Ectodermal cell (in vitro differentiated cells): Measurements from ENCODE around the gene MYL6.

Experiments used
- H3K27ac ChIP-seq: 2 replicates; pipeline ENCODE4 v1.7.0; 2013; ENCODE audit warnings: mild to moderate bottlenecking, low read depth, low read length; ENCODE audit not compliant: insufficient read depth, poor library complexity, severe bottlenecking
- H3K27me3 ChIP-seq: 2 replicates; pipeline ENCODE4 v1.7.0; 2013; ENCODE audit warnings: mild to moderate bottlenecking, low read length; ENCODE audit not compliant: insufficient read depth, control insufficient read depth, poor library complexity, severe bottlenecking
- H3K36me3 ChIP-seq: one replicate; pipeline ENCODE4 v1.7.0; 2013; ENCODE audit warnings: low read length; ENCODE audit not compliant: control insufficient read depth, insufficient read depth
- H3K4me1 ChIP-seq: one replicate; pipeline ENCODE4 v1.7.0; 2013; ENCODE audit warnings: low read length; ENCODE audit not compliant: control insufficient read depth, insufficient read depth
- H3K4me3 ChIP-seq: 2 replicates; pipeline ENCODE4 v1.7.0; 2013; ENCODE audit warnings: low read depth, low read length, control low read depth; ENCODE audit not compliant: insufficient read depth
- H3K9me3 ChIP-seq: 2 replicates; pipeline ENCODE4 v1.7.0; 2013; ENCODE audit warnings: mild to moderate bottlenecking, low read length, moderate library complexity; ENCODE audit not compliant: control insufficient read depth
- WGBS, 2 experiments: methylation state at CpG; one replicate each; pipeline ENCODE4 v1.1.7; 2013; ENCODE audit warnings: missing lambda C conversion rate in 2 of 2; 5-methylcytosine and 5-hydroxymethylcytosine counted together

Gene MYL6

GRCh38 chr12:56163533-56164344 is 5.6 kb downstream of the MYL6 start:
- no peaks in the 10 kb centered on the region for H3K27me3 ChIP-seq
- peaks cover 51% of the 10 kb centered on the region for H3K36me3 ChIP-seq
- H3K4me1 ChIP-seq: peaks cover 34% of the 10 kb centered on the region
- H3K27ac ChIP-seq: peak overlapping the region; percentile 23
- 81 to 88% methylated on average over 11 of the region's 11 CpGs for WGBS, 2 experiments
- H3K4me3 ChIP-seq: no peak overlapping the region
- no peaks in the 10 kb centered on the region for H3K9me3 ChIP-seq

GRCh38 chr12:56164345-56164729 is 6.2 kb downstream of the MYL6 start:
- Histone ChIP-seq H3K9me3 (no peaks in the 10 kb centered on the region), H3K4me3 (no peak overlapping the region), H3K4me1 (peaks cover 34% of the 10 kb centered on the region), H3K36me3 (peaks cover 53% of the 10 kb centered on the region), H3K27ac (no peak overlapping the region), H3K27me3 (no peaks in the 10 kb centered on the region)
- 95 to 96% methylated on average over 16 to 17 of the region's 17 CpGs for WGBS, 2 experiments

- no peaks in the 10 kb centered on the region for H3K9me3 ChIP-seq
- H3K27me3 ChIP-seq: no peaks in the 10 kb centered on the region
- H3K4me1 ChIP-seq: peaks cover 27% of the 10 kb centered on the region
- no peak overlapping the region for H3K27ac ChIP-seq
- H3K4me3 ChIP-seq: no peak overlapping the region
- WGBS, 2 experiments: 86 to 92% methylated on average over 4 of the region's 4 CpGs
- H3K36me3 ChIP-seq: peaks cover 56% of the 10 kb centered on the region
These were observed 7.2 kb downstream of the MYL6 start for GRCh38 chr12:56165369-56165768.

DNA sequence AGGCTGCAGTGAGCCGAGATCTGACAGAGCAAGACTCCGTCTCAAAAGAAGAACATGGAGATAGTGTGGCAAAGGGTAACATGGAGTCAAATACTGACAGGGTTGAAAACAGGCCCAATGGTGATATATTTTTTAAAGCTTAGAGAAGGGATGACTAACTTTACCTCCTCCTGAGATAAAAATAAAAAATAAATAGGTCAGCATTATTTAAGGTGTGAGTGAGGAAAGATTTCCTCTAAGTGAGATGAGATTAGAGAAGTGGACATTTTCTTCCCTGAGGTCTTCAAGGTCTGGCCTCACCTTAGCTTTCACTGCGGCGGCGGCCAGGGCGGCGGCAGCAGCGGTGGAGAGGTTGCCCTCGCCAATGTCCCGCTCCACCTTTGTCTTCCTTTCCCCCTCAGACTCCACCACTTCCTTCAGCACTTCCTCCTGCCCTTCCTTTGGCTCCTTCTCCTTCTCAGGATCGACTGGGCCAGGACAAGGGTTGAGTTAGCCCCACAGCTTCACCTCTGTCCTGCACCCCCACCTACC is 11.1 kb downstream of the MYL6 start:
- H3K4me3 ChIP-seq: no peak overlapping the region
- H3K36me3 ChIP-seq: peaks cover 73% of the 10 kb centered on the region

DNA sequence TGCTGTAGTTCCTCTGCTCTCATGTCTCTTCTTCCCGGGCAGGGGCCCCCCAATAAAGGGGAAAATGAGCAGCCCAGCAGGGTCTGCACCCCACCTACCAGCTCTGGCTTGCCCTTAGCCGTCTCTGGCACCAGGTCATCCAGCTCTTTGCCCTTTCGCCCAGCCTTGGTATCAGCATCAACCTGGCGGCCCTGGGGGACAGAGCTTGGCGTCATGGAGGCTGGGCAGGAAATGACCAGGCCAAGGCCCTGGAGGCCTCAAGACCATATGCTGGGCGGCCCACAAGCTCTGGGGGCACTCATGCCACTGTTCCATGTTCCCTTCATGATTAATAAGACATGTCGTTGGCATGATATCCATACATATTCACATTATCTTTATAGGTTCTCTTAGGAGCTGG is 14.7 kb downstream of the MYL6 start:
- no peak overlapping the region for H3K4me3 ChIP-seq
- peaks cover 84% of the 10 kb centered on the region for H3K36me3 ChIP-seq
- no peak overlapping the region for H3K27ac ChIP-seq
- 97% methylated on average over 7 of the region's 7 CpGs for WGBS, 2 experiments
- H3K4me1 ChIP-seq: no peaks in the 10 kb centered on the region
- no peaks in the 10 kb centered on the region for H3K9me3 ChIP-seq
- no peaks in the 10 kb centered on the region for H3K27me3 ChIP-seq

More for the DNA sequence above, 11.1 kb downstream of the MYL6 start:
- 96 to 97% methylated on average over 11 of the region's 11 CpGs for WGBS, 2 experiments
- no peaks in the 10 kb centered on the region for H3K27me3 ChIP-seq
- H3K4me1 ChIP-seq: no peaks in the 10 kb centered on the region
- no peak overlapping the region for H3K27ac ChIP-seq
- H3K9me3 ChIP-seq: no peaks in the 10 kb centered on the region

GRCh38 chr12:56178347-56178746 is 20.2 kb downstream of the MYL6 start:
- H3K4me1 ChIP-seq: no peaks in the 10 kb centered on the region
- H3K9me3 ChIP-seq: no peaks in the 10 kb centered on the region
- H3K27ac ChIP-seq: peak overlapping the region; percentile 18
- H3K4me3 ChIP-seq: no peak overlapping the region
- WGBS, 2 experiments: 91 to 95% methylated on average over 3 of the region's 3 CpGs
- H3K36me3 ChIP-seq: peaks cover 71% of the 10 kb centered on the region
- no peaks in the 10 kb centered on the region for H3K27me3 ChIP-seq

DNA sequence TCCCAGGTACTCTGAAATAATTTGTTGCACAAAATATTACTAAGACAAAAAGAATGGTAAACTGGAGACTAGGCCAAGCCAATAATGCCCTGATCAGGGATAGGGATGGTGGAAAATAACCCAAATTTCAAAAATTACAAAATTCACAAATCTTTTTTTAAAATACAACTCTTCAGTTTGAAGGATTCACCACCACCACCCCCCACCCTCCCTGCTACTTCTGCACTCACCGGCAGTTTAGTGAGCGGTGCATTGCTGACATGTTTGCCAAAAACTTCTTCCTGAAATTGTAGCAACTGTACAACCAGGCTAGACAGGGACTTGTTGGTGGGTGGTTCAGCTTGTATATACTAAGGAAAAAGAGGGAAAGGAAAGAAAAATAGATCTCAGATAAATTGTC is 28.8 kb downstream of the MYL6 start:
- Histone ChIP-seq H3K36me3 (peaks cover 37% of the 10 kb centered on the region), H3K4me1 (peaks cover 8% of the 10 kb centered on the region), H3K27me3 (no peaks in the 10 kb centered on the region), H3K4me3 (no peak overlapping the region), H3K9me3 (no peaks in the 10 kb centered on the region), H3K27ac (no peak overlapping the region)
- WGBS, 2 experiments: 95 to 100% methylated on average over 2 of the region's 2 CpGs

DNA sequence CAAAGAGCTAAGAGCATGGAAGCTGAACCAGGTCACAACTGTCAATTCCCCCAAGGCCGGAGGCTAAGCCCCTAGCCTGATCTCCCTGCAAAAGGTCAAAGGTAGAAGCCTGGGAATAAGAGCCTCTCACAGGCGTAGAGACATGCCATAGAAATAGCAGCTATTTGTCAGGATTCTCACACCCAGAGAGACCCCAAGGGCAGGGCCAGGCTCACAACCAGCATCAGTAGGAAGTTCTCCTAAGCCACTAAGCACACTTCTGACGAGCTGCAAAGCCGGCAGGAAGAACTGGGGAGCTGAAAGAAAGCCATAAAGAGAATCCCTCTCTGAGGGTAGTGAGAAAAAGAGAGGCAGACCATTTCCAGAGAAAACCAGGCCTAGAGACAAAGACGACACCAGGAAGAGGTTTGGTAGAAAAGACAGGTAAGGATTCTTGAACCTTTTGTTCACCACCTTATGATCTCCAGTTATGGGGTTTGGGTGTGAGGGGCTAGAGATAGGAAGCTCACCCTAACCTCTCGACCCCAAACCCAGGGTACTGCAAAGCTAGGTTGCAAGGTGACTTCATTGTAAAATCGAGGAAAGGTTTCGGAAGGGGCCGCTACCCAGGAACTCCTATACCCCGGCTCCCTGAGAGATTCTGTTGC is 30.1 kb downstream of the MYL6 start:
- Histone ChIP-seq H3K36me3 (peaks cover 29% of the 10 kb centered on the region), H3K27ac (peak overlapping the region; percentile 92), H3K4me3 (peak overlapping the region; percentile 95), H3K9me3 (no peaks in the 10 kb centered on the region), H3K27me3 (no peaks in the 10 kb centered on the region), H3K4me1 (peaks cover 8% of the 10 kb centered on the region)
- 12 to 15% methylated on average over 9 to 10 of the region's 10 CpGs for WGBS, 2 experiments

DNA sequence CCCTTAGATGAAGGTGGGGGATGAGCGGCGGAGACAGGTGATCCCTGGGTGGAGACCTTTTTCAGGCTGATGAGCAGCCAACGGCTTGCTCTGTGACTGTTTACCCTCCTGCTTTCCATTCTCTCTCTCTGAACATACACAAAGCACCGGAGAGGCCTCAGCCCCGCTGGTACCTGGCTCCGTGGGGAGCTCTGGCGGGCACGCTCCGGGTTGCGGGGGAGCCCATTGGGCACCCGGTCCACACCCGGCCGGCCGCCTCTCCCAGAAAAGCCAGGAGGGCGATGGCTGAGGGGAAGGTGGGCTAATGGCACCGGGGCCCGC is 30.6 kb downstream of the MYL6 start:
- Histone ChIP-seq H3K4me1 (peaks cover 8% of the 10 kb centered on the region), H3K9me3 (no peaks in the 10 kb centered on the region), H3K27me3 (no peaks in the 10 kb centered on the region), H3K36me3 (peaks cover 24% of the 10 kb centered on the region), H3K4me3 (peak overlapping the region; percentile 95), H3K27ac (peak overlapping the region; percentile 92)
- 0% methylated on average over 17 of the region's 17 CpGs for WGBS, 2 experiments

DNA sequence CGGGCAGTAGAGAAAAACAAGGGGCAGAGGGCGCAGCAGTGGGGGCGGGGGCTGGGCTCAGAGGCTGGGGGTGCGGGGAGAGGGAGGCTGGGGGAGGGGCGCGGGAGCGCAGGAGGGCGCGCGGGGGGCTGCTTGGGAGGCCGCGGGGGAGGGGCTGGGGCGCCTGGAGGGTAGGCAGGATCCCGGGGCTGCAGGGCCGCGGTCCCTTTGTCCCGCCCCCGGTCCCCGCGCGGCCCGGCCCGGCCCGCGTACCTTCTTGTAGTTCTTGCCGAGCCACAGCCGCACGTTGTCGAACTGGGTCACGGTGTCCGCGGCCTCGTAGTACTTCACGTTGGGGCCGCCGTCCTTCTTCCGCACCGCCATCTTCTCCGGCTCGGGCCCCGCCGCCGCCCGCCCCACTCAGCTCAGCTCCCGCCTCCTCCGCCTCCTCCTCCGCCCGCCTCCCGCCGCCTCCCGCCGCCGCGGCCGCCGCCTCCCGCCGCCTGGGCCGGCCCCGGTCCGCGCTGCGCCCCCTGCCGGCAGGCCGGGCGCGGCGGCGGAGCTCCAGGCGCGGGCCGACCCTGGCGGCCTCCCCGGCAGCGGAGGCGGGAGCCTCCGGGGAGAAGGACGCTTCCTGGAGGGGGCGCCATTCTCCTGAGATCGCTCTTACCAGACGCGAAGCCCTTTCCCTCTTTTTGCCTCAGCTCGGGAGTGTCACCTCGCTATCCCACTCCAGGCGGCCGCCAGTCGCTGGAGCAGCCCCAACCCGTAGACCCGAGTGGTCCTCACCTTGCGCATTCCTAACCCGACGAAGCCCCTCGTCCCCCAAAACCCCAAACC is 31.1 kb downstream of the MYL6 start, which contains the start of gene SMARCC2:
SMARCC2 (minus strand) TSS at position 385 of the 819 bp plus-strand sequence; CDS start at position 363, 22 bp downstream.
- Histone ChIP-seq H3K27me3 (no peaks in the 10 kb centered on the region), H3K9me3 (no peaks in the 10 kb centered on the region), H3K27ac (peak within 1 kb of the TSS; percentile 92), H3K4me3 (peak within 1 kb of the TSS; percentile 95), H3K36me3 (peaks cover 18% of the 10 kb centered on the region), H3K4me1 (peaks cover 8% of the 10 kb centered on the region)
- 0% methylated on average over 93 of the region's 93 CpGs for WGBS, 2 experiments
